CD4-positive, alpha-beta T cell treated with Interleukin-17A for 1 hour (primary cell): ENCODE measurements around the gene APP.
A peak's percentile ranks its signal among the peaks of the same experiment; 100 is the strongest.
"Not testable (repeated sequence)": the region's sequence is repeated elsewhere in the genome, so short reads cannot be mapped to it uniquely, and the experiment has no call there.

ENCODE experiments used
- DNase-seq: peaks from one replicate; pipeline ENCODE4 v3.0.0-alpha.2; 2020

The APP gene

DNA sequence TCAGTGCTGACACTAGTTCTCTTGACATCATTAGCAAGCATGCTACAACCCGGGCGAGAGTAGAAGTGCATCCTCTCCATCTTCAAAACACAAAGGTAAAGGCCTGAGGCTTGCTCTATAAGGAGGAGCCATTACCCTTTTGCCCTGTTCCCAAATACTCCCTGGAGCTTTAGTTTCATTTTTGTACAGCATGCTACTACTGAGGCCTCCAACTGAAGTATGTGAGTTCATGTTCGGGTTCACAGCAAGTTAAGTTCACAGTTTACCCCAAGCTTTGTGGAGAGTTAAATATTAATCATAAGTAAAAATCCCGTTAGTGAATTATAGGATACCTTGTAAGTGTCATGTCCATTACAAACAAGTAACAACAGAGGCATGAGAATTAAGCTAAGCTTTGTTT lies 156.6 kb downstream of the APP start:
- DNase-seq = no peak

DNA sequence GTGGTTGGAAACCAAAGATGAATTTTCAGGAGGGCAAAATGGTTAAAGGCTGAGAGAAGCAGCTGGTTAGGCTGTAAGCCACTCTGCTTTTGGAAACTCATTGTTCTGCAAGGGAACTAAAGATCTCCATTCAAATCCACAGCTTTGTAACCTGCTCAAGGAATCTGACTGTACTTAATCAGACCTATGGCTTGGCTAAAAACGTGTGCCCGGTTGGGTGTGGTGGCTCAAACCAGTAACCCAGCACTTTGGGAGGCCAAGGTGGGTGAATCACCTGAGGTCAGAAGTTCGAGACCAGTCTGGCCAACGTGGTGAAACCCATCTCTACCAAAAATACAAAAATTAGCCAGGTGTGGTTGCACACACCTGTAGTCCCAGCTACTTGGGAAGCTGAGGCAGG lies 158.1 kb downstream of the APP start:
- DNase-seq = not testable (repeated sequence)

DNA sequence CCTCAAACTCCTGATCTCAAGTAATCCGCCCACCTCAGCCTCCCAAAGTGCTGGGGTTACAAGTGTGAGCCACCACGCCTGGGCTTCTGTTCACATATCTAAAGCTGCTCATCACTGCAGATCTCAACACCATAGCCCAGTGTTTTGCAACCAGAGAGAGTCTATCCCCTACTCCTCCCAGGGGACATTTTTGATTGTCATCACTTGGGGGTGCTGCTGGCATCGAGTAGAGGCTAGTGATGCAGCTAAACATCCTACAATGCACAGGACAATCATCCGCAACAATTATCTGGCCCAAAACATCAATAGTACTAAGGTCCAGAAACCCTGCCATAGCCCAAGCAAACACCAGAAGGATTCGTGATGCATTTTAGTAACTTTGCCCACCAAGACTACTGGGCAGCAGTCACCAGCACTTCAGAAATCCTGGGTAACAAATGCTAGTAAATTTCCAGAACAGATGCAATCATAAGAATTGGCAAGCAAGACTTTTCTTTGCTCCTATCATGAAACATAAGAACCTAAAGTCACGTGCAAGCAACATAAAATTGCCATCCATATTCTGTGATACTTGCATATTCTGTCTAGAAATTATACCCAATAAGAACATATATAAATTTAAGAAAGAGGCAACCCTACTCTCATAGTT lies 159.2 kb downstream of the APP start:
- no peak for DNase-seq

DNA sequence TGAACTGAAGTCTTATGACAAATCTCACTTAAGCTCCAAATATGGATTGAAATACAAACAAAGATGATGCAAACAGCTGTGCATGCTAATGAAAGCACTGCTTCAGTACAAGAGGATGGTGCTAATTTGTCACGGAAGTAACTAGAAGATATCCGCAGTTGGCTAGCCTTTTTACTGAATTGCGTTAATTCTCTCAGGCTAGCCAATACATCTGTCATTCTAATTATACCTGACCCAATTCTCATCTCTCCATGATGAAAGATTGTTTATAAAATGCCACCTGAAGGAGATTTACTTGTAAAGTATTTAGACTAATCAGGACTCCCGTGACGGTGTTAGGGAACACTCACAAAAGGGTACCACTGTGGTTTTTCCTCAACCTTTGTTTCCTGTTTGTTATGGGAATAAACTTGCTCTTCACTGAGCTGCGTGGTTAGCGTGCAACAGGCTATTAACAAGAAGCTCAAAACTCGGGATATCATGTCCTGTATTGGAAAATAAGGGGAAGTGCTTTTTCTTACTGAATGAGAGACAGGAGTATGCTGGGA lies 162.5 kb downstream of the APP start:
- no peak for DNase-seq

DNA sequence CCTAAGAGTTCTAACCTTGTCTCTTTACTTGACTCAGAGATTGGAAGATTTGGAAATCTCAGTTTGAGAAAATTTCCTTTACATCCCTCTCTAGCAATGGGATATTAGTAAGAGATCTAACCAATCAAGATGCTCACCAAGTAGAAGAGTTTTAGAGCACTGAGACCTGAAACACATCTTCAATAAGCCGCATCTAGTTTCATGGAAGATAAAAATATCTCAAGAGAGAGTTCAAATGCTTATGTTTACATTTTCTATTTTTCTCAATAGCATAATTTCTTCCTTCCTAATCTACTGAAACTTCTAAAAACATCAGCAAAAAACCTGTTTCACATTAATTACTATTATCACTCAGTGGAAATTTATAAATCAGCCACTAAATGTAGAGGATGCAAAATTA lies 165.1 kb downstream of the APP start:
- DNase-seq = no peak

DNA sequence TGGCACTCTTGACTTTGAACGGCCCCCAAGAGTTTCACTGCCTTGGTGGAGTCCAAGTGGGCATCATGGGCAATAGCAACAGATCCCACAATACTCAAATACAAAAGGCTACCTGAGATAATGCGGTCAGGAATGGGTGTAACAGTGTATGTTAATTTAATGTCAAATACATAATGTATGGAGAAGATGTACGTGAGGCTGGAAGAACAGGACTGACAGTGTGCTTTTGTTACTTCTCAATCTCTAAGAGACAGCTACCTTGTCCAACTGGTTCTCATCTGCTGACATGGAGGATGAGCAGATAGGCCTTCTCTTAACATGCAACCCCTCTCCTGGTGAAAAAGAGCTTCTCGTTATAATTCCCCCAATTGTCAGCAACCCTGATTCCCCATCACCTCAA lies 167.2 kb downstream of the APP start:
- no peak for DNase-seq

DNA sequence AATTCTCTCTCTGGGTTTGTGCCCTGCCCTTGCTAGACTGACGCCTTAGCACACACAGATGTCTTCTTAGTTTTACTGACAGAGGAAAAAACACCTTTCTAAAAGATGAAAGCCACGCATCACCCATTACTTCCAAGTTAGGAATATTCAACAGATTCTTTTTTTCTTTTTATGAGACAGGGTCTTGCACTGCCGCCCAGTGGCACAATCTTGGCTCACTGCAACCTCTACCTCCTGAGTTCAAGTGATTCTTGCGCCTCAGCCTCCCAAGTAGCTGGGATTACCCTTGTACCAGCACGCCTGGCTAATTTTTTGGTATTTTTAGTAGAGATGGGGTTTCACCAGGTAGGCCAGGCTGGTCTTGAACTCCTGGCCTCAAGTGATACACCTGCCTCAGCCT lies 169.2 kb downstream of the APP start:
- DNase-seq = no peak

DNA sequence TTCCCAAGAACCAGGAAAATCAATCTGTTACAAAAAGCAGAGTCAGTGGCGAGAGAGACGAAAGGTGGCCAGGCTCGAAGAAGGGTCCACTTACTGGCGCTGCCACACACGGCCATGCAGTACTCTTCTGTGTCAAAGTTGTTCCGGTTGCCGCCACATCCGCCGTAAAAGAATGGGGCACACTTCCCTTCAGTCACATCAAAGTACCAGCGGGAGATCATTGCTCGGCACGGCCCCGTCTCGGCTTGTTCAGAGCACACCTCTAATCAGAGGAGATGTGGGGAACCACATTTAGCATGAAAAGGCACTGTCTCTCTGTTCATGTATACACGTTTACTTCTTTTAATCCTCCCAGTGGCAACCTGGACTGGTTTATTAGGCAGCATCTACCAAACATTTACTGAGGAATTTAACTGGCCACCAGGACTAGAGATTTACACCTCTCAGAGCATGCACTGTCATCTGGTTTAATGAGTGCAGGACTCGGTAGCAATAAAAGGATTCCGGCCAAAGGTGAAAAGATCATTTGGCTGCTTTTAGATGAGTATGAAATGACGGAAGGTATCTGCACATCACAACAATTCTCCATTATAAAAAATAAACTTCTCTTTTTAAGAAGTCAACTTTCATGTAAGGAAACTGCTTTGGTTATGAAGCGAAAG lies 170.5 kb downstream of the APP start:
- peak; percentile 35 for DNase-seq

DNA sequence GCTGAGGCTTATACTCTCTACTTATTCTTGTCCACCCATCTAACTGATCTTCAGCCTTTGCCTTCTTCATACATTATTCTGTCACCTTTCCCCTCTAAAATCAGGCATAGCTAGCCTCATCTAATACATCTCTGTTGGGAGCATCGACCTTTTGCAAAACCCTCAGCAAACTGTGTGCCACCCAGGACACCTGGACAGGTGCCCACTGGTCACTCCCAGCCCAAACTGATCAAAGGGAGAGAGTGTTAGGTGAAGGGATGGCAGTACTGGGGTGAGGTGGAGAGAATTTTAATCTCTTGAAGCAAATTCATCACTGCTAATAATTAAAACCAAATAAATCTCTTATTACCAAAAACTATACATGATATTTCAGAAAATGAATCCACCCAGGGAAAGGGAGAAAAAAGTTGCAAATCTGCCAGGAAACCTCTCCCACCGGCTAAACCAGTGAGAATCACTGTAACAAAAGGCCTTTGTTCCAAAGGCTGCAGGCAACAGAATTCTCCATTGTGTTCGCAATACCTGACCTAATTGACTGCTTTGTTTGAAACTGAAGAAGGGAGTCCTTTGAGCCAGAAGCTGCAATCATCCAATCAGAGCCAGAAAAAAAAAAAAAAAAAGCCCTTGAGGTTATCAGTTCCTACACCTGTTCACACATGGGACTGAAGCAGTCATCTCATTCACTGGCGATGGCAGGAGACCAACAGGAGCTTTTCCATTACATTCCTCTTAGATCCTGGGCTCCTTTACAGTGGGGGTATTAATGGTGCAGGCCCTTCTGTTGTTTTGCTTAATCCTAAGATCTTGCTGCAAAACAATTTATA lies 172.6 kb downstream of the APP start:
- no peak for DNase-seq

DNA sequence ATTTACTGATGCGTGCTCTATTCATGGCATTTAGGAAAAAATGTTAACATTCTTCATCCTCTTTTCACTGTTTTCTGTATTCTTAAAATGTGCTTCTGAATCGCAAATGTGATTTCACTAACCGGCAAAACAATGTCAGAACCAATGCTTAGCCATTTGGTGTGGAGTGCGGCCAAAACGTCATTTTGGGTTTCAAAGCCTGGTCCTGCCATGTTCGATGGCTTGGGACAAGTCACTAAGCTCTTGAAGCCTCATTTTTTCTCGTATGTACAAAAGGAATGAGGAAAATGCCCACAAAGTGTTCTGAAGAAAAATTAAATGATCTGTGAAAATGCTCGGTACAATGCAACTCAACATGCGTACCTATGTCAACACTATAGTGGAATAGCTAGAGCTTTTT lies 175.3 kb downstream of the APP start:
- no peak for DNase-seq

DNA sequence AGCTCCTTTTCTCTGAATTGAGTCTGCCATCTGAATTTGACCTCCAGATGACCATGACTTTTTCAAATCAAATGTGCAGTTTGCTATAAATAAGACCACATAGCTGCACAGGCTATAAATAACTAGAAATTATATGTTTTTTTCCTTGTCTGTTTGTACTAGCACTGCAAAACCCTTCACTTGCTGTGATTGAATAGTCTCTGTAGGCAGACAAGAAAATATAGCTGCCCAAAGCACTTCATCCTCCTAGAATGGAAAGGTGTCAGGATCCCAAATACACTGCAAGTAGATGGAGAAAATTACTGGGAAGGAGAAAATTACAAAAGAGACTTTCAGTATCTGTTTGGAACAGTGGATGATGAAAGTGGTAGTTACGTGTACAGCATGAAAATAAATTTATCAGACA lies 175.8 kb downstream of the APP start:
- no peak for DNase-seq

DNA sequence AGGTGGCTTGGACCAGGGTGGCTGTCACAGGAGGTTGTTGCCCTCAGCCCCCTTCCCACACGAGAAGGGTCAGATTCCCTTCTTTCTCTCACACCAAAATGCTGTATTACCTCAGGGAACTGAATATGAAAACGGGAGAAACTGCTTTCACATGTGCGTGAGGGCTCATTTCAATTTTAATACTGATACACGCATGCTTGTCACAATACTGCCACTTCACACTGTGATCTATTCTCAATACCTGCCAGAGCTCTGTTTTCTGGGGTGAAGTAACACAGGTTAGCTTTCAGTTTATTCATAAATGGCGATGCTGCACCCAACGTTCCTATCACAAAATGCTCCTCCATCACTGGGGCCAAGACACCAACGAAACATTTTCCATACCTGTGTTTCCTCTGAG lies 181.8 kb downstream of the APP start:
- DNase-seq = no peak

DNA sequence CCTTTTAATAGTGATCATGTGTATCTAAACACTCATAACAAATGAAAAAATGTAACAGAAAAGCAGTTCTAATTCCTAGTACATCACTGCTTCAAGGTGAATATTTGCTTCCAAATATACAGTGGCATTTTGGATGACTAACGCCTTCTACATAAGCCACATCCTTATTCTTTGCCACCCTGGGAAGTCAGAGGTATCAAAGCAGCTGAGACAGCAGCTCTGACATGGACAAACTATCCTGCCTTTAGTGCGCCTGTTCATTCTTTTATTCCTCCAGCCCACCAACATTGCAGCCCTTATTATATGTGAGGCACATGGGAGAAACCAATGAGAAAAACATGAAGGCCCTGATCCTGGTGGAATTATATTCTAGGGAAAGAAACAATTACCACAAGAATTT lies 183.0 kb downstream of the APP start:
- no peak for DNase-seq

DNA sequence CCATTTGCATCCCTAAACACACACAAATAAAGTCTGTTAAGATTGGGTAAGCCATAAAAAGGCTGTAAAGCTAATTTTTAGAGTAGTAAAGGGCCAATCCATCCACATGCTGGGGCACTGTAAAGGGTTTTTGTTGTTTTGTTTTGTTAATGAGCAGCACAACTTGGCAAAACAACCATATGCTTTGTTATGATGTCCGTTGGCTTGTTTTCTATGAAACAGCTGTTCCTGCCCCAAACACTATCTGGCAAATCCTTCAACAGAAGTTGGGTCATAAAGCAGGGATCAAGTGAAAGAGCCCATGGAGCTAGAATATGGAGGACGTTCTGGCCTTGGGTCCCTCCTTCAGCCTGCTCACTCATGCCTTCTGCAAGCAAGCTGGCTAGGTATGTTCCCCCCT lies 183.6 kb downstream of the APP start:
- no peak for DNase-seq

DNA sequence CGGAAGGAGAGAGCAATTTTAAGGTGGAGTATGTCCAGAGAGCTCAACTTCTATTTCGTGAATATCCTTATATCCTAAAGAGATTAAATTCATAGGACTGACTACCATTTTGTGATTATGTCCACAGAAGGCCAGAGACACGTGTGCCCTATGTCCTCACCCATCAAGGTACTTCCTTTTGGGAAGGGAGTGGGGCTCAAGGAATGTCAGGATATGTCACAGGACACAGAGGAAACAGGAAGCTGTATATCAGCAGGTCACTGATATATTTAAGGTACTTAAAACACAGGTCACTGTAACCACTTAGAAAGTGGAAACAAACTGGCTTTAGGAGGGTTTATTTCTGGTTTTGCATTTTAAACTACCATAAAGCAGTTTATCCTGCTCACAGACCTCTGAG lies 184.6 kb downstream of the APP start:
- DNase-seq = no peak

DNA sequence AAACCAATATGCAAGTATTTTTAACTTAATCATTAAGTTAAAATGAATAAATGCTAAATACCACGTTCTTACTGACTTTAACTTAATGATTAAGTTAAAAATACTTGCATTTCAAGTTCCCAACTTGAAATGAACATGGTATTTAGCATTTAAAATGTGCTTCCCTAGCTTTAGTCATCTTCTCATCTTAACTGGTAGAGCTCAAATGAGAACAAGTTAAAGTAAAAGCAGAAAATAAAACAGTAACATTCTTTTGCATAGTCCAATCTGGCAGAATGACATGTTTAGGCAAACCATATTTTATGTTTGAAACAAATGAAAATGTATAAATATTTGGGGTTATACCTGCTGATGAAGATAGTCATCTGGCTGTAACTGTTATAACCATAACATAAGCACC lies 186.0 kb downstream of the APP start:
- DNase-seq = no peak

DNA sequence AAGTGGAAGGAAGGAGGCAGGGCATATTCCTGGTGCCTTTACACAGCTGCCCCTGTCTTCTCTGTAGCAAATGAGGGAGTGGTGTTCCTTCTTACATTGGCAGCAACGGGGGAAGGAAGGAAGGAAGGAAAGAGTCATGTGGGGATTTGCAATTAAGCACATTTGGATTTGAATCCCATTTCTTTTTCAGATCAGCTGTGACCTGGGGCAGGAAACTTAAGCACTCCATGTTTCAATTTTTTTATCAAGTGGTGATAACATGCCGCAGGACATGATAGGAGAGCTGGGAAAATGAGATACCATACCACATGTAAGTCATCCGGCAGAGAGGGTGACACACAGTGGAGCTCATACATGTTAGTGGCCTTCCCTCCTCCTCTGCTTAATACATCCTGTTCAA lies 186.8 kb downstream of the APP start:
- no peak for DNase-seq

DNA sequence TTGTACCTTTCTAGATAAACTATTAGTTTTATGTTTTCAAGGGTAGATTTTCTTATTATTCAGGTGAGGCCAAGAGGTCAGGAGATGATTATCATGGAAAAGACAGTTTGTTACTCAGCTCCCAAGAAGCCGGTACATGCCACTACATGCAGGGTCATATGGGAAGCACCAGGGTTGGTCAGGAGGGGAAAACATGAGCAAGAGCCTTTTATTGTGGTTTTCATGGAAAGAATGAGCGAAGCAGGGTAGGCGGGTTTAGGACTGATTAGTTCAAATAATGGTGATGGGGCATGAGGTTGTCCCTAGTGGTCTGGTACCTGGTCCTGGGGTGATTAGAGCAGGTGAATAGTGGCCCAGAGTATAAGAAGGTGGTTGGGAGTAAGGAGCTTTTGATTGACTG lies 189.9 kb downstream of the APP start:
- no peak for DNase-seq

DNA sequence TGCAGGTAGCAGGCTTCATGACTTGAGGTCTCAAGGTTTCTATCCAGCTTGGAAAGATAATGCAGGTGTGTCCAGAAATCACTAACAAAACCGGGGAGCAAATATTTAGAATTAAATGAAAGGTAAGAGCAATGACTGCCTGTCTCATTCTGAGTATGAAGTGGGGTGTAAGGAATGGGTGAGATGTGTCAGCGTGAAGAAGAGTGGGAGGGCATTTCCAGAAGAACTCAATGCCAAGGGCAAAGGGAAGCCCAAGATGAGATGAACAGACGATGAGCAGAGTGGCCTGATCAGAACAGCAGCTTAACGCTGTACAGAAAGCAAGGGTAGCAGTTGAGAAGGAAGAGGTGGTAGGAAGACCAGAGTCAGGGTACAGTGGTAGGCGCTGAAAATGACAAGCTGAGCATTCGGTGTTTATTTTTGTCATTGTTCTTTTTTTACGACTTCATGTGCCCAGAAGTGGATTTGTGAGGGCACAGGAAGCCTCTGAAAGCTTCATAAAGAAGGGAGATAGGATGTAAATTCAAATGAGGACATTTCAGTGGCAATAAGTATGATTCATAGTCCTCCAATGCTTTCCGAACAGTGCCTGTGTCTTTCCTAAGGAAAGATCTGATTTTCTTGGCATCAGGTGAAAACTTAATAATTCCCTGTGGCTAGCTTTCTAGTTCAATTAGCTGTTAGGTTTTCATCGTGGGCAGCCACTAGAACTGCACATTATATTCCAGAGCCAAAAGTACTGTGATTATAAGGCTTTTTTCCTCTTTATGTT lies 190.5 kb downstream of the APP start:
- DNase-seq = no peak

DNA sequence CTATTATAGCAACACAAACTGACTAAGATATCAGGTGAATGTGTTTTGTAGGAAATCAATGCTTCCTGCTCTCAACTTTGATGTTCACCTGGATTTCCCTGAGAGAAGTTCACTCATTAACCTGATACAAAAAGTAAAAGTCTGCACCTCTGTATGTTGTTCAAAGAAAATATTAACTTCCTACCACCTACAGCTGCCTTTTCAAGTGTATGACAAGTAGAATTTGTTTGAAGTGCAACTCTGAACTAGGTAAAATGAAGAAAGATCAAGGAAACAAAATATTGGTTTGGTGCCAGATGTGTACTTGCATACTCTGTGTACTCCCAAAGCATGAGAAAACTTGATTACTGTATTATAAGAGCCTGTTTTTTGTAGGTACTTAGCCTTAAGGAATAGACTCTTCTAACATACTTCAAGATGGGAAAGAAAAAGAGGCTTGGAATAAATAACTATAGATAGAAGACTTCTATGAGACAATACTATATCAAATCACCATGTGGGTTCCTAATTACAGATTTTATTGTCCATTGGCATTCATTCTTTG lies 193.4 kb downstream of the APP start:
- DNase-seq = no peak

DNA sequence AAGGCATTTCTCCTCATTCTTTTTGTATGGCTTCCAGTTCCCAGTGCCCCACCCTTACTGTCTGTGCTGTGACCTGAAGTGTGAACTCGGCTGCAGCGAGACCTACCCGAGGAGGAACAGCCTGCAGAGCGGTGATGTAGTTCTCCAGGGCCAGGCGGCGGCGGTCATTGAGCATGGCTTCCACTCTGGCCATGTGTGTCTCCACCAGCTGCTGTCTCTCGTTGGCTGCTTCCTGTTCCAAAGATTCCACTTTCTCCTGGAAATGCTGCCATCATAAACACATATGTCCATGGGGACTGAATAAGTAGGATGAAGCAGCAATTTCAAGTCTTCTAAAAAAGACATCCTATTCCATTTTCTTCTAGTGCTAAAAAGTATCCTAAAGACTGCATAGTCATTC lies 195.6 kb downstream of the APP start:
- no peak for DNase-seq

DNA sequence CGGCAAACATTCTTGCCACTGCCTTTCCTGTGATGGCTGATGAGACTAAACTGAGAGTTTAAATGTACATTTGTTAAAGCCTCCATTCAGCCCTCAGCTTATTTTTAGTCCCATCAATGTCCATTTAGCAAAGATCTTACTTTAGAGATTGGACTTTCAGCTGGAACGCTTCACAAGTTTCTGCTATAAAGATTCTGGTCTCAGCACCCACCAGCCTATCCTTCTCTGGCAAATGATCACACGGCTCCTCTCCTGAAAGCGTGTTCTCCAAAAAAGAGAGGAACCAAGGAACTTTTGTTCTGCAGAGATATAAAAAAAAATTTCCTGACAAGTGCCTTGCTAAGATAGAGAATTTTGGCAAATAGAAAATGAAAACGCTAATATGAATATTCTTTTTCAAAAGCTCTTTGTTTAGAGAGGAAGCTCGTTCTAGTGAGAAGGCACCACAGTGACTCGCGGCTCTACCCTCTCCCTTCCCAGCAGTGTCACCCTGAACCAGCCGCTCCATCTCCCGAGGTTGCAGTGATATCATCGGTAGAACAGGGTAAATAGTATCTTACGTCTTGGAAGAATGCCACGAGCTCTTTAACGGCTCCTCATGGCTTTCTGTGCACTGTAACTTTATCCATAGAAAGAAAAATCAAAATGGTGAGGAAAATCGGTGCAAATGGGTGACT lies 200.2 kb downstream of the APP start:
- no peak for DNase-seq
